SK-N-SH (cell line): ENCODE results near the gene TCFL5. TPM values are rescaled to one million over a fixed set of nuclear protein-coding genes. Genes with fewer than 3 reads are reported as not detected.

Source experiments
- CTCF ChIA-PET: fragments of 300-600, 350-600 bp; formaldehyde crosslinking; extraction: SDS; loops from one replicate; lab custom pipeline; 2021; lab: Yijun Ruan, JAX
- POLR2A ChIA-PET: fragments of 350-600 bp; sonication (Branson Sonifier 250); formaldehyde crosslinking; extraction: SDS; loops from one replicate; lab custom pipeline; 2020; ENCODE audit warnings: antibody characterized with exemption, inconsistent platforms; lab: Yijun Ruan, JAX
- DNase-seq: peaks from one replicate; pipeline ENCODE4 v3.0.0; 2012
- H2AFZ ChIP-seq: fragments of 200-600 bp; sonication (generic); 2 replicates; pipeline ENCODE4 v1.8.1; 2016; ENCODE audit warnings: antibody characterized with exemption, mild to moderate bottlenecking, low read depth
- H3F3A ChIP-seq: fragments of 200-600 bp; sonication (generic); replicated peaks from 2 replicates; pipeline ENCODE3; 2016; ENCODE audit warnings: antibody characterized with exemption, mild to moderate bottlenecking; ENCODE audit not compliant: insufficient read depth
- H3K27ac ChIP-seq, 2 experiments: fragments of 200-500 bp in 1 of 2; fragments of 200-600 bp in 1 of 2; sonication (Bioruptor generic) in 1 of 2; sonication (generic), shearing (Covaris generic) in 1 of 2; 2 replicates each; pipeline versions ENCODE4 v1.5.1 to v1.6.1; 2014 to 2016; ENCODE audit warnings: low read depth in 2 of 2, inconsistent platforms in 1 of 2, low read length in 1 of 2, mild to moderate bottlenecking in 1 of 2, mixed read lengths in 1 of 2
- H3K27me3 ChIP-seq: fragments of 200-600 bp; sonication (generic), shearing (Covaris generic); 2 replicates; pipeline ENCODE4 v1.6.1; 2016; ENCODE audit warnings: mixed run types; ENCODE audit not compliant: insufficient read depth
- H3K36me3 ChIP-seq, 2 experiments: fragments of 200-500 bp in 1 of 2; fragments of 200-600 bp in 1 of 2; sonication (Bioruptor generic) in 1 of 2; sonication (generic) in 1 of 2; replicated peaks in 1 of 2; 2 replicates each; pipeline versions ENCODE3 to v1.5.1; 2014 to 2016; ENCODE audit warnings: low read length in 1 of 2, mild to moderate bottlenecking in 1 of 2; ENCODE audit not compliant: insufficient read depth in 2 of 2, control insufficient read depth in 1 of 2
- H3K4me1 ChIP-seq, 2 experiments: fragments of 200-500 bp in 1 of 2; fragments of 200-600 bp in 1 of 2; sonication (Bioruptor generic) in 1 of 2; sonication (generic), shearing (Covaris generic) in 1 of 2; 2 replicates each; pipeline versions ENCODE4 v1.5.1 to v1.6.1; 2014 to 2016; ENCODE audit warnings: low read depth in 1 of 2, low read length in 1 of 2, mixed run types in 1 of 2; ENCODE audit not compliant: insufficient read depth in 2 of 2, control insufficient read depth in 1 of 2
- H3K4me2 ChIP-seq: fragments of 200-600 bp; sonication (generic), shearing (Covaris generic); 2 replicates; pipeline ENCODE4 v1.6.1; 2017; ENCODE audit warnings: mixed run types
- H3K4me3 ChIP-seq, 2 experiments: fragments of 200-500 bp in 1 of 2; fragments of 200-600 bp in 1 of 2; sonication (Bioruptor generic) in 1 of 2; sonication (generic), shearing (Covaris generic) in 1 of 2; 2 replicates each; pipeline versions ENCODE4 v1.5.1 to v1.8.1; 2014 to 2016; ENCODE audit warnings: low read depth in 2 of 2, inconsistent platforms in 1 of 2, low read length in 1 of 2, mild to moderate bottlenecking in 1 of 2, mixed read lengths in 1 of 2, moderate library complexity in 1 of 2
- H3K79me2 ChIP-seq: fragments of 200-600 bp; sonication (generic); 2 replicates; pipeline ENCODE4 v1.8.1; 2017; ENCODE audit warnings: mild to moderate bottlenecking; ENCODE audit not compliant: insufficient read depth
- H3K9ac ChIP-seq: fragments of 200-600 bp; sonication (generic); 2 replicates; pipeline ENCODE4 v1.6.1; 2017; ENCODE audit warnings: mixed run types
- H3K9me2 ChIP-seq: fragments of 200-600 bp; sonication (generic); 2 replicates; pipeline ENCODE4 v1.6.1; 2017; ENCODE audit warnings: mixed run types
- H3K9me3 ChIP-seq: fragments of 200-600 bp; sonication (generic); 2 replicates; pipeline ENCODE4 v1.6.1; 2017; ENCODE audit warnings: mixed run types, mild to moderate bottlenecking, moderate library complexity
- H4K20me1 ChIP-seq: fragments of 200-600 bp; sonication (generic); 2 replicates; pipeline ENCODE4 v1.6.1; 2017; ENCODE audit warnings: mild to moderate bottlenecking, mixed run types; ENCODE audit not compliant: insufficient read depth
- CHD2 ChIP-seq: fragments of 150-350 bp; IDR thresholded peaks from 2 replicates; pipeline ENCODE4 v1.6.1; 2018; ENCODE audit warnings: low read length; ENCODE audit not compliant: partially characterized antibody
- ELF1 ChIP-seq: IDR thresholded peaks from 2 replicates; pipeline ENCODE4 v1.4.0; 2012
- EP300 ChIP-seq, 2 experiments: IDR thresholded peaks; 2 replicates each; pipeline versions ENCODE4 v1.4.0 to v1.6.1; 2012; ENCODE audit warnings: borderline replicate concordance in 1 of 2, low read depth in 1 of 2, low read length in 1 of 2
- EZH2phosphoT487 ChIP-seq: fragments of 200-600 bp; sonication (generic); IDR thresholded peaks from 2 replicates; pipeline ENCODE4 v1.6.1; 2017; ENCODE audit warnings: low read depth, mixed run types, mild to moderate bottlenecking, antibody characterized with exemption, moderate library complexity, borderline replicate concordance
- FOSL2 ChIP-seq: IDR thresholded peaks from 2 replicates; pipeline ENCODE4 v1.4.0; 2012; ENCODE audit warnings: low read depth, mild to moderate bottlenecking, moderate library complexity, borderline replicate concordance
- FOXM1 ChIP-seq: IDR thresholded peaks from 2 replicates; pipeline ENCODE4 v1.4.0; 2012; ENCODE audit warnings: low read depth, mild to moderate bottlenecking
- GABPA ChIP-seq: IDR thresholded peaks from 2 replicates; pipeline ENCODE4 v1.4.0; 2012; ENCODE audit warnings: low read depth, mild to moderate bottlenecking
- IRF3 ChIP-seq: fragments of 150-350 bp; IDR thresholded peaks from 2 replicates; pipeline ENCODE4 v1.6.1; 2016; ENCODE audit warnings: mild to moderate bottlenecking, low read depth, low read length
- JUND ChIP-seq: IDR thresholded peaks from 2 replicates; pipeline ENCODE4 v1.4.0; 2012
- MXI1 ChIP-seq: IDR thresholded peaks from 2 replicates; pipeline ENCODE4 v1.6.1; 2012; ENCODE audit warnings: mild to moderate bottlenecking, low read depth, low read length, improper control_type of control experiment
- NFIC ChIP-seq: IDR thresholded peaks from 2 replicates; pipeline ENCODE4 v1.4.0; 2012; ENCODE audit warnings: borderline replicate concordance
- RXRA ChIP-seq: IDR thresholded peaks from 2 replicates; pipeline ENCODE4 v1.4.0; 2012; ENCODE audit warnings: low read depth, mild to moderate bottlenecking, borderline replicate concordance
- SMC3 ChIP-seq: IDR thresholded peaks from 2 replicates; pipeline ENCODE4 v1.6.1; 2012; ENCODE audit warnings: low read depth, low read length, improper control_type of control experiment
- TEAD4 ChIP-seq: IDR thresholded peaks from 2 replicates; pipeline ENCODE4 v1.4.0; 2012; ENCODE audit warnings: mild to moderate bottlenecking, borderline replicate concordance; ENCODE audit not compliant: insufficient read depth
- YY1 ChIP-seq: IDR thresholded peaks from 2 replicates; pipeline ENCODE4 v1.4.0; 2012; ENCODE audit warnings: low read depth, mild to moderate bottlenecking
- WGBS: methylation state at CpG from one replicate; pipeline ENCODE4 v1.1.6; 2017; ENCODE audit warnings: low lambda C conversion rate; 5-methylcytosine and 5-hydroxymethylcytosine counted together
- polyA plus RNA-seq, 3 experiments: library from polyadenylated mRNA; depleted of rRNA; stranded (reverse); fragments of >200 nt; gene quantifications; 2 replicates each; pipeline ENCODE4 v1.2.3, GENCODE V29; 2012
- TF ChIP-seq, protein P1 (sequence below): IDR thresholded peaks from 2 replicates; pipeline ENCODE4 v1.6.1; 2012; ENCODE audit warnings: mild to moderate bottlenecking, low read depth, low read length, moderate library complexity

Gene TCFL5
- polyA plus RNA-seq, 1 of the 3 experiments (the other 2 are of a cell fraction), result 10.1 TPM

DNA sequence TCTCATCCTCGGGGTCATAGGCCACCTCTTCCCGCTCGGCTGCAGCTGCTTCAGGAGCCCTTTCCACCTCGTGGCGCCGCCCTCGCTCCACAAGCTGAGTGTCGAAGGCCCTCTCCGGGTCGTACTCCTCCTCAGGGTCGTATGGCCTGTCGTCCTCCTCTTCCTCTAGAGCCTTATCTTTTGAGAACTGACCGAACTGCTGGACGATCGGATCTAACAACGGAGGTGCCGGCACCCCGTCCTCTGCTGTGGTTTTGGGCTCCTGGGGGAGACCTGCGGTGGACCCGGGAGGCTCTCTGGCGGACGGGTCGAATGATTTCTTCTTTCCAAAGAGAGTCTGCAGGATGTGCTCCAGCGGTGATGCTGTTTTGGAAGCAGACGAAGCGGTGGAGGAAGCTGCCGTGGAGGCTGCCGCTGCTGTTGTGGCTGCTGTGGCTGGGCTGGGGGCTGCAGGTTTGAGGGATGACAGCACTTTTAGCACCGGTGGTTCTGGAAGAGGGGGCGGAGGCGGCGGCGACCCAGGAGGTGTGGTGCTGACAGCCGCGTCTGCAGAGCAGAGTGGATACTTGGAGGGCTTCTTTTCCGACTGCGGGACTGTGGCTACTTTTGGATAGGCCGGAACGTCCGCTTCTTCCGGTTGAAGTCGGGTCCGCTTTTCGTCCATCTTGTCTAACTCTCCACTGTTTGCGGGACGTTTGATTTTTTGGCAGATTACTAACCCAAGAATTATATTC is 20.2 kb upstream of the TCFL5 start:
- ChIA-PET CTCF (interaction anchor here (2.1 kb wide), 1 partner anchor 18 kb away, joined by 6 read pairs; no protein-coding TSS in a partner anchor), POLR2A (no interaction called here)
- Histone ChIP-seq H3F3A (peaks cover 14% of the 10 kb centered on the region), H3K27ac (no peak overlapping the region), H3K4me1 (peaks cover 1 to 9% of the 10 kb centered on the region in 2 experiments; a peak in 2 of 4 replicates), H3K9me3 (no peaks in the 10 kb centered on the region), H3K9me2 (no peaks in the 10 kb centered on the region), H3K4me2 (no peak overlapping the region), H4K20me1 (no peaks in the 10 kb centered on the region), H3K27me3 (no peaks in the 10 kb centered on the region), H3K9ac (no peak overlapping the region), H3K4me3 (no peak overlapping the region), H3K79me2 (no peaks in the 10 kb centered on the region), H2AFZ (no peak overlapping the region), H3K36me3 (peaks cover 14 to 46% of the 10 kb centered on the region in 2 experiments)
- no peak for DNase-seq
- TF ChIP-seq FOXM1 (no peak), EZH2phosphoT487 (no peak), FOSL2 (no peak), SMC3 (no peak), CHD2 (no peak), NFIC (no peak), GABPA (no peak), ELF1 (no peak), TEAD4 (no peak)
- TF ChIP-seq, protein P1, sequence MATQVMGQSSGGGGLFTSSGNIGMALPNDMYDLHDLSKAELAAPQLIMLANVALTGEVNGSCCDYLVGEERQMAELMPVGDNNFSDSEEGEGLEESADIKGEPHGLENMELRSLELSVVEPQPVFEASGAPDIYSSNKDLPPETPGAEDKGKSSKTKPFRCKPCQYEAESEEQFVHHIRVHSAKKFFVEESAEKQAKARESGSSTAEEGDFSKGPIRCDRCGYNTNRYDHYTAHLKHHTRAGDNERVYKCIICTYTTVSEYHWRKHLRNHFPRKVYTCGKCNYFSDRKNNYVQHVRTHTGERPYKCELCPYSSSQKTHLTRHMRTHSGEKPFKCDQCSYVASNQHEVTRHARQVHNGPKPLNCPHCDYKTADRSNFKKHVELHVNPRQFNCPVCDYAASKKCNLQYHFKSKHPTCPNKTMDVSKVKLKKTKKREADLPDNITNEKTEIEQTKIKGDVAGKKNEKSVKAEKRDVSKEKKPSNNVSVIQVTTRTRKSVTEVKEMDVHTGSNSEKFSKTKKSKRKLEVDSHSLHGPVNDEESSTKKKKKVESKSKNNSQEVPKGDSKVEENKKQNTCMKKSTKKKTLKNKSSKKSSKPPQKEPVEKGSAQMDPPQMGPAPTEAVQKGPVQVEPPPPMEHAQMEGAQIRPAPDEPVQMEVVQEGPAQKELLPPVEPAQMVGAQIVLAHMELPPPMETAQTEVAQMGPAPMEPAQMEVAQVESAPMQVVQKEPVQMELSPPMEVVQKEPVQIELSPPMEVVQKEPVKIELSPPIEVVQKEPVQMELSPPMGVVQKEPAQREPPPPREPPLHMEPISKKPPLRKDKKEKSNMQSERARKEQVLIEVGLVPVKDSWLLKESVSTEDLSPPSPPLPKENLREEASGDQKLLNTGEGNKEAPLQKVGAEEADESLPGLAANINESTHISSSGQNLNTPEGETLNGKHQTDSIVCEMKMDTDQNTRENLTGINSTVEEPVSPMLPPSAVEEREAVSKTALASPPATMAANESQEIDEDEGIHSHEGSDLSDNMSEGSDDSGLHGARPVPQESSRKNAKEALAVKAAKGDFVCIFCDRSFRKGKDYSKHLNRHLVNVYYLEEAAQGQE, result no peak
- 96% methylated on average over 44 of the region's 46 CpGs for WGBS

GRCh38 chr20:62880935-62881661 is 19.5 kb upstream of the TCFL5 start:
- no peak overlapping the region for H3K9ac ChIP-seq
- H3K27ac ChIP-seq, result no peak overlapping the region
- no peaks in the 10 kb centered on the region for H3K9me2 ChIP-seq
- H3K4me1 ChIP-seq, result peaks cover 0 to 13% of the 10 kb centered on the region in 2 experiments; a peak in 1 of 4 replicates
- POLR2A ChIA-PET, result no interaction called here
- TF ChIP-seq JUND (no peak), CHD2 (no peak), MXI1 (no peak), EP300 (IDR thresholded peaks at IDR 0.05; ENCODE audit: borderline replicate concordance in 1 of 2, low read depth in 1 of 2, low read length in 1 of 2) (no peak), YY1 (no peak), RXRA (no peak), IRF3 (no peak), GABPA (no peak)
- TF ChIP-seq, protein P1, result no peak
- DNase-seq, result no peak
- H4K20me1 ChIP-seq, result no peaks in the 10 kb centered on the region
- CTCF ChIA-PET, result interaction anchor here (2.1 kb wide), 1 partner anchor 18 kb away, joined by 6 read pairs; no protein-coding TSS in a partner anchor
- no peaks in the 10 kb centered on the region for H3K79me2 ChIP-seq
- H3K4me2 ChIP-seq, result no peak overlapping the region
- H3F3A ChIP-seq, result peaks cover 14% of the 10 kb centered on the region
- no peak overlapping the region for H3K4me3 ChIP-seq
- H3K36me3 ChIP-seq, result peaks cover 10 to 39% of the 10 kb centered on the region in 2 experiments
- H3K9me3 ChIP-seq, result no peaks in the 10 kb centered on the region
- WGBS, result 95% methylated on average over 17 of the region's 45 CpGs
- no peak overlapping the region for H2AFZ ChIP-seq
- H3K27me3 ChIP-seq, result no peaks in the 10 kb centered on the region
